GM20000 (cell line): ENCODE measurements around the gene ZNF48.
A peak's percentile ranks its signal among the peaks of the same experiment; 100 is the strongest.
"Not testable (repeated sequence)": the region's sequence is repeated elsewhere in the genome, so short reads cannot be mapped to it uniquely, and the experiment has no call there.

ENCODE experiments used
- DNase-seq: peaks from one replicate; pipeline ENCODE4 v3.0.0; 2012; ENCODE audit warnings: low spot score
- TF ChIP-seq, protein P1 (sequence below): IDR thresholded peaks from 2 replicates; pipeline ENCODE4 v1.5.1; 2012; ENCODE audit warnings: mild to moderate bottlenecking, control low read depth; ENCODE audit errors: extremely low read depth, missing control alignments

The ZNF48 gene

DNA sequence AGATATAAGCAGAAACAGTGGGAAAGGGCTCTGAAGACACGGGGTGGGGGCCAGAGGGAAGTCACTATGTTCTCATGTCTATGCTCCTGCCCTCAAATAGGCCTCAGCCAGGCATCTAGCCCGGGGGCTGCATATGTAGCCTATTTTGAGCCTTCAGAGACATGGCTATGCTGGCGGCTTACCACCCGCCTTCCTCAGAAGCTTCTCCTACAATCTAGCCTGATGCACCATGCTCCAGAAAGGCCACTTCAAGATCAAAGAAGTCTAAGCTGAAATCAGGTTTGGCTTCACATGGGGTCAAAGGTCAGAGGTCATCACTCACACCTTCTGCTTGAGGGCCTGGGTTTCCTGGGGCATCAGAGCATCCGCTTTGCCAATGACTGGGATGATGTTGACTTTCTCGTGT is 14.4 kb upstream of the ZNF48 start:
- TF ChIP-seq, protein P1, sequence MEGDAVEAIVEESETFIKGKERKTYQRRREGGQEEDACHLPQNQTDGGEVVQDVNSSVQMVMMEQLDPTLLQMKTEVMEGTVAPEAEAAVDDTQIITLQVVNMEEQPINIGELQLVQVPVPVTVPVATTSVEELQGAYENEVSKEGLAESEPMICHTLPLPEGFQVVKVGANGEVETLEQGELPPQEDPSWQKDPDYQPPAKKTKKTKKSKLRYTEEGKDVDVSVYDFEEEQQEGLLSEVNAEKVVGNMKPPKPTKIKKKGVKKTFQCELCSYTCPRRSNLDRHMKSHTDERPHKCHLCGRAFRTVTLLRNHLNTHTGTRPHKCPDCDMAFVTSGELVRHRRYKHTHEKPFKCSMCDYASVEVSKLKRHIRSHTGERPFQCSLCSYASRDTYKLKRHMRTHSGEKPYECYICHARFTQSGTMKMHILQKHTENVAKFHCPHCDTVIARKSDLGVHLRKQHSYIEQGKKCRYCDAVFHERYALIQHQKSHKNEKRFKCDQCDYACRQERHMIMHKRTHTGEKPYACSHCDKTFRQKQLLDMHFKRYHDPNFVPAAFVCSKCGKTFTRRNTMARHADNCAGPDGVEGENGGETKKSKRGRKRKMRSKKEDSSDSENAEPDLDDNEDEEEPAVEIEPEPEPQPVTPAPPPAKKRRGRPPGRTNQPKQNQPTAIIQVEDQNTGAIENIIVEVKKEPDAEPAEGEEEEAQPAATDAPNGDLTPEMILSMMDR: no peak
- no peak for DNase-seq

- no peak for DNase-seq
- TF ChIP-seq, protein P1: no peak
Measured at GRCh38 chr16:30381291-30382041, 13.8 kb upstream of the ZNF48 start.

GRCh38 chr16:30382111-30382881 is 12.9 kb upstream of the ZNF48 start, which contains the start of gene SEPTIN1:
TSS of gene SEPTIN1 (minus strand) at chr16:30382561. CDS start at chr16:30382542, 19 bp downstream.
- DNase-seq: peak; percentile 76
- TF ChIP-seq, protein P1: no peak

GRCh38 chr16:30383521-30383920 is 11.7 kb upstream of the ZNF48 start:
- no peak for DNase-seq
- TF ChIP-seq, protein P1: no peak

DNA sequence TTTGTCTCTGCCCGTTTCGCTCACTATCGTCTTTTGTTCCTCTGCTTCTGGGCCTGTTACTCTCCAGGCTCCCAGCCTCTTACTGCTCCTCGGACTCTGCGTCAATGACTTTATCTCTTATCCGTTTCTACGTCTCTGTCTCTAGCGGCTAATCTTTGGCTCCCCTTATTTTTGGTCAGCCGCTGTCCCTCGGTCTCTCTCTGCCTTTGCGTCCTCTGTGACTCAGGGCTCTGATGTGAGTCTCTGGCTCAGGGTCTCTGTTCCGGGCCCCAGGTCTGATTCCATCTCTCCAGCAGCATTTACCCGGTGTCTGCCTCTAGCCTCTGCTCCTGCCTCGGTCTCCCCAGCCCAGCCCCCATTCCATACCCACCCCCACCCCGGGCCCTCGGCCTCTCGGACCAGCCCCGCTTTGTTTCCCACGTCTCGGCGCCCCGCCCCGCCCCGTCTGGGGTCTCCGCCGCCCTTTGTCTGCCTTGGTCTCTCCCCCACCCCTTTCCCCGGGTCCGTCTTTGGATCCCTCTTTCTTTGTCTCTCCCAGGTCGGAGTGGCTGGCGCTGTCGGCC is 547 bp upstream of the ZNF48 start:
- TF ChIP-seq, protein P1: no peak
- no peak for DNase-seq

GRCh38 chr16:30395992-30396585 is 869 bp downstream of the ZNF48 start:
- DNase-seq: no peak
- TF ChIP-seq, protein P1: no peak

DNA sequence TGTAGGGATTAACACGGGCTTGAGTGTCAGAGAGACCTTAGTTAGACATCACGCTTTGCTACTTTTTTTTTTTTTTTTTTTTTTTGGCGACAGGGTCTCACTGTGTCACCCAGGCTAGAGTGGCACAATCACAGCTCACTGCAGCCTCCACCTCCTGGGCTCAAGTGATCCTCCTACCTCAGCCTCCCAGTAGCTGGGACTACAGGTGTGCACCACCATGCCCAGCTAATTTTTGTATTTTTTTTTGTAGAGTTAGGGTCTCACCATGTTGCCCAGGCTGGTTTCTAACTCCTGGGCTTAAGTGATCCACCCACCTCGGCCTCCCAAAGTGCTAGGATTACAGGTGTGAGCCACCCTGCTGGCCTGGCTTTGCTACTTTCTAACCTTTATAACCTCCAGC is 1.4 kb downstream of the ZNF48 start:
- DNase-seq: not testable (repeated sequence)
